SK-N-SH treated with all-trans-retinoic acid at 6 μM for 48 hours (cell line): ENCODE results near the gene ADGRG6.

Experiments used
- CSDC2 ChIP-seq: fragments of 250-450 bp; sonication (Bioruptor Pico); IDR thresholded peaks from 2 replicates; pipeline ENCODE4 v1.5.0; 2020; ENCODE audit warnings: mild to moderate bottlenecking, moderate library complexity
- ESRRG ChIP-seq: fragments of 250-450 bp; sonication (Bioruptor Pico); IDR thresholded peaks from 2 replicates; pipeline ENCODE4 v1.6.1; 2021; ENCODE audit warnings: mild to moderate bottlenecking
- GLIS3 ChIP-seq: fragments of 250-450 bp; sonication (Bioruptor Pico); IDR thresholded peaks from 2 replicates; pipeline ENCODE4 v1.5.0; 2020; ENCODE audit warnings: mild to moderate bottlenecking, moderate library complexity
- ISL1 ChIP-seq: fragments of 250-450 bp; sonication (Bioruptor Pico); IDR thresholded peaks from 2 replicates; pipeline ENCODE4 v2.1.2; 2022; ENCODE audit warnings: mild to moderate bottlenecking, moderate library complexity
- OSR1 ChIP-seq: fragments of 250-450 bp; sonication (Bioruptor Pico); IDR thresholded peaks from 2 replicates; pipeline ENCODE4 v1.8.0; 2022; ENCODE audit warnings: moderate library complexity, mild to moderate bottlenecking, inconsistent platforms
- PPARA ChIP-seq: fragments of 250-450 bp; sonication (Bioruptor Pico); IDR thresholded peaks from 2 replicates; pipeline ENCODE4 v1.5.0; 2020; ENCODE audit warnings: mild to moderate bottlenecking, borderline replicate concordance
- TCF4 ChIP-seq: fragments of 250-450 bp; sonication (Bioruptor Pico); IDR thresholded peaks from 2 replicates; pipeline ENCODE4 v1.8.0; 2021; ENCODE audit warnings: mild to moderate bottlenecking, moderate library complexity, borderline replicate concordance
- ZFP30 ChIP-seq: fragments of 450-650 bp; formaldehyde crosslinking; IDR thresholded peaks from 2 replicates; pipeline ENCODE4 v1.5.0; 2022; ENCODE audit warnings: mild to moderate bottlenecking, moderate library complexity
- TF ChIP-seq, protein P1 (sequence below): fragments of 250-450 bp; sonication (Bioruptor Pico); IDR thresholded peaks from 2 replicates; pipeline ENCODE4 v1.8.0; 2020; ENCODE audit warnings: mild to moderate bottlenecking, moderate library complexity, borderline replicate concordance

DNA sequence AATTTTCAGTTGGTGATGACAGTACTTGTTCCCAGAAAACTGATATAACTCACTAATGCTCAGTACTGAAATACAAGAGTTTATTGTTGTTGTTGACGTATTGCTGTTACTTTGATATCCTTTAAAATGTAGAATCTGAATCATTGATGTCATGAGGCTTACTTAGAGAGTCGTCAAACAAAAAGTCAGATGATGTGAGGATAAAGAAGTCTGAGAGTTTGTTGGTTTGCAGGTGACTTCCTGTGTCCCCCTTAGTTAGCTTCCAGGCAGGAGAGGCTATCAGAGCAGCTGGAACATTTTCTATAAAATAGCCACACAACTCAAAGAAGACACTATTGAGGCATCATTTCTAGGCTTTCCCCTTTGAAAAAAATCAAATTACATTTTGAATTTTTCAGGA is 97.9 kb downstream of the ADGRG6 start:
- TF ChIP-seq, protein P1, sequence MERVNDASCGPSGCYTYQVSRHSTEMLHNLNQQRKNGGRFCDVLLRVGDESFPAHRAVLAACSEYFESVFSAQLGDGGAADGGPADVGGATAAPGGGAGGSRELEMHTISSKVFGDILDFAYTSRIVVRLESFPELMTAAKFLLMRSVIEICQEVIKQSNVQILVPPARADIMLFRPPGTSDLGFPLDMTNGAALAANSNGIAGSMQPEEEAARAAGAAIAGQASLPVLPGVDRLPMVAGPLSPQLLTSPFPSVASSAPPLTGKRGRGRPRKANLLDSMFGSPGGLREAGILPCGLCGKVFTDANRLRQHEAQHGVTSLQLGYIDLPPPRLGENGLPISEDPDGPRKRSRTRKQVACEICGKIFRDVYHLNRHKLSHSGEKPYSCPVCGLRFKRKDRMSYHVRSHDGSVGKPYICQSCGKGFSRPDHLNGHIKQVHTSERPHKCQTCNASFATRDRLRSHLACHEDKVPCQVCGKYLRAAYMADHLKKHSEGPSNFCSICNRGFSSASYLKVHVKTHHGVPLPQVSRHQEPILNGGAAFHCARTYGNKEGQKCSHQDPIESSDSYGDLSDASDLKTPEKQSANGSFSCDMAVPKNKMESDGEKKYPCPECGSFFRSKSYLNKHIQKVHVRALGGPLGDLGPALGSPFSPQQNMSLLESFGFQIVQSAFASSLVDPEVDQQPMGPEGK (CRISPR knock-in tag) = no peak
- no peak for TF ChIP-seq TCF4 (CRISPR knock-in tag)
- TF ChIP-seq CSDC2 = no peak
- no peak for TF ChIP-seq ESRRG (CRISPR knock-in tag)
- no peak for TF ChIP-seq ZFP30
- TF ChIP-seq PPARA = no peak
- no peak for TF ChIP-seq OSR1 (CRISPR knock-in tag)
- no peak for TF ChIP-seq ISL1 (CRISPR knock-in tag)
- TF ChIP-seq GLIS3 (CRISPR knock-in tag) = no peak
